HG03442 (cell line): ENCODE data around the gene C10orf95.

Experiments used
- ATAC-seq: cut with Tn5 transposase; IDR thresholded peaks from one replicate; pipeline ENCODE4 v1.9.1; 2021; ENCODE audit warnings: mild to moderate bottlenecking, moderate library complexity; ENCODE audit not compliant: unreplicated experiment

The C10orf95 gene

DNA sequence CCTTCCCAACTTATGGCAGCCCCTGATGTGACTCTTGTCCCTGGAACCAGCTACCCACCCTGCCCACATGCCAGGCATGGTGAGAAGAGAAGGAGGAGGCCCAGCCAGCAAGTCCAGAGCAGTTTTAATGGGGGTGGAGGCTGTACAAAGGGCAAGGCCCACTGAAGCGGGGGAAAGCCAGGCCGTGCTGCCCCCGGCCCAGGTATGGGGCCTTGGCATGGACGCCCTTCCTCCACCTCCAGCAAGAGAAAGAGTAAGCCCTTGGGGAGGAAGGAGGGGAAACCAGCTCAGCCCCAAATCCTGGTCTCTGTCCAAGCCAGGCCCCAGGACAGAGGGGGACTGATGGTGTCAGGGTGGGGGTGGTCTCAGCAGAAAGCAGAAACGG lies 48.8 kb downstream of the C10orf95 start:
- no peak for ATAC-seq

DNA sequence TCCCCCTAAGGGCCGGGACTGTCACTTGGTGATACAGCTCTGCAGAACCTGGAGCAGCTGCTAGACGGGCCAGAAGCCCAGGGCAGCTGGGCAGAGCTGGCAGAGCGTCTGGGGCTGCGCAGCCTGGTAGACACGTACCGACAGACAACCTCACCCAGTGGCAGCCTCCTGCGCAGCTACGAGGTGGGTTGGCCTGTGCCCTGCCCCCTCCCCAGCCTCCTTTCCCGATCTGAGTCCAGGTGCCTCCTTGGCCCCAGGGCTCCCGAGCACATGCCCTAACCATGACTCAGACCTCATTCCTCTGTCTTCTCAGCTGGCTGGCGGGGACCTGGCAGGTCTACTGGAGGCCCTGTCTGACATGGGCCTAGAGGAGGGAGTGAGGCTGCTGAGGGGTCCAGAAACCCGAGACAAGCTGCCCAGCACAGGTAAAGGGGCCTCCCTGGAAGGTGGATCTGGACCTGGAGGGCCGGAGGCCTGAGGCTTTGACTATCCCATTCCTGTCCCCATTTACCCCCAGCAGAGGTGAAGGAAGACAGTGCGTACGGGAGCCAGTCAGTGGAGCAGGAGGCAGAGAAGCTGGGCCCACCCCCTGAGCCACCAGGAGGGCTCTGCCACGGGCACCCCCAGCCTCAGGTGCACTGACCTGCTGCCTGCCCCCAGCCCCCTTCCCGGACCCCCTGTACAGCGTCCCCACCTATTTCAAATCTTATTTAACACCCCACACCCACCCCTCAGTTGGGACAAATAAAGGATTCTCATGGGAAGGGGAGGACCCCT lies 49.4 kb downstream of the C10orf95 start:
- ATAC-seq = no peak

DNA sequence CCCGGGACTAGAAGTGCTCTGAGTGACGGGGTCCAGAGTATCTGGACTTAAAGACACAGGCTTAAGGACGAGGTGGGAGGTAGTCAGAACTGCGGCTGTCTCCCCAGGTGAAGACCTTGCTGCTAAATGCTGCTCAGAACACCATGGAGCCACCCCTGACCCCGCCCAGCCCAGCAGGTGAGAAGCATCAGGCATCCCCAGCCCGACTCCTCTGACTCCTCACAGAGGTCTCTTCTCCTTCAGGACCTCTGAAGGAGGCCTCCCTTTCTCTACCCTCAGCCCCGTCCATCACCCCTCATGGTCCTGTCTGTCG lies 50.0 kb downstream of the C10orf95 start:
- no peak for ATAC-seq

DNA sequence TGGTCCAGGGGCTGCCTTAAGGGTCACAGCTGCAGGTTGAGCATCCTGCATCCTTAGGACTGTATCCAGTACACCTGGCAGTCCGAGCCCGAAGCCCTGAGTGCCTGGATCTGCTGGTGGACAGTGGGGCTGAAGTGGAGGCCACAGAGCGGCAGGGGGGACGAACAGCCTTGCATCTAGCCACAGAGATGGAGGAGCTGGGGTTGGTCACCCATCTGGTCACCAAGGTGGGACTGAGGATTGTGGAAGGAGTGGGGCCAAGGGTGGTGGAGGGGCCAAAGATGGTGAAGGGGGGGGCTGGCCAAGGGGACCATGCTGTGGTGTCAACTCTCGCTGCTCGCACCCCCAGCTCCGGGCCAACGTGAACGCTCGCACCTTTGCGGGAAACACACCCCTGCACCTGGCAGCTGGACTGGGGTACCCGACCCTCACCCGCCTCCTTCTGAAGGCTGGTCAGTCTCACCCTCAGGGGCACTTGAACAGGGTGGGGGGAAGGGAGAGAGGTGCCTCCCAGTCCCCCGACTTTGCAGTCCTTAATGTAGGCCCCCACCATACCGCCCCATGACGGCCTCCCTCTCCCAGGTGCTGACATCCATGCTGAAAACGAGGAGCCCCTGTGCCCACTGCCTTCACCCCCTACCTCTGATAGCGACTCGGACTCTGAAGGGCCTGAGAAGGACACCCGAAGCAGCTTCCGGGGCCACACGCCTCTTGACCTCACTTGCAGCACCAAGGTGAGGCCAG lies 50.6 kb downstream of the C10orf95 start:
- ATAC-seq = no peak

DNA sequence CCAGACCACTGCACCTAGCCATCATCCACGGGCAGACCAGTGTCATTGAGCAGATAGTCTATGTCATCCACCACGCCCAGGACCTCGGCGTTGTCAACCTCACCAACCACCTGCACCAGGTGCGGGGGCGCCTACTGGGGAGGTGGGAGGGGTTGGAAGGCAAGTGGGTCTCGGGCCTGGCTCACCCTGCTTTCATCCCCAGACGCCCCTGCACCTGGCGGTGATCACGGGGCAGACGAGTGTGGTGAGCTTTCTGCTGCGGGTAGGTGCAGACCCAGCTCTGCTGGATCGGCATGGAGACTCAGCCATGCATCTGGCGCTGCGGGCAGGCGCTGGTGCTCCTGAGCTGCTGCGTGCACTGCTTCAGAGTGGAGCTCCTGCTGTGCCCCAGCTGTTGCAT lies 51.3 kb downstream of the C10orf95 start:
- ATAC-seq = no peak
